ENCODE data around the gene RAB24.
"Not testable (repeated sequence)": the region's sequence is repeated elsewhere in the genome, so short reads cannot be mapped to it uniquely, and the experiment has no call there.

The RAB24 gene

DNA sequence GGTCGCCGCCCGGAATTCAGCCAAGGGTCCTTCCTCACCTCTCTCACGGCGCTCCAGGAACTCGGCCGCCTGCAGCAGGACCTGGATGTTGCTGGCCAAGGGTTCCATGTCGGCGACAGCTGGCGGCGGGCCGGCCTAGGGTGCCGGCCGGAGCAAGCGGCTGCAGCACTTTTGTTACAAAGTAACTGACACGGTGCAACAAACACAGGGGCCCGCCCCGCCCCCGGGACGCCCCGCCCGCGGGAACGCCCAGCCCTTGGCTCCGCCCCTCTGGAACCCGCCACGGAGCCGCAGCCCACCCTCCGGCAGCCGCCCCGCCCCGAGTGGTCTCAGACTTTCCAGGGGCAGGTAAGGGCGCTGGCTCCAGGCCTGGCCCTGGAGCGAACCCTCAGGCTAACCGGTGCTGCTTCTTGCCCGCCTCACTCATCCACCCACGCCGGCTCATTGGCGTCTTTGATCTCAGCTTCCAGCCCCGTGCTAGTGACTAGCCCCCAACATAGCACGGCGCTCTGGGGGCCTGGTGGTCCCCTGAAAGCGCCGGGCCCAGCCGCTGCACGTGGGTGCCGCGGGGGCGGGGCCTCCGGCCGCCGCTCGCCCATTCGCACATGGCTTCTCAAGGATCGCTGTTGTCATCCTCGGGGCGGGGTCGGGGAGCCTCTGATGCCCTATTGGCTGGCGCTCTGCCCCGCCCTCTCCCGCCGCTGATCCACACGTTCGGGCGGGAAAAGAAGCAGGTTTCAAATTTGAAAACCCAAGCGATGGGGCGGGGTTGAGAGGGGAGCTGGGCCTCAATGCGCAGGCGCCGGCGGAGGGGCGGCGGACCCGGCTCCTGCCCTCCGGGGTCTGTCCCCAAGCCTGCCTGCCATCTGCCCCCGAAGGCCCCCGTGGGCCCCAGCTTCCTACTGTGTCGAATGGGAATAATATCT lies 8.5 kb upstream of the RAB24 start, which contains the start of gene MXD3:
MXD3 (minus strand) TSS at position 176 of the 926 bp plus-strand sequence; CDS start at position 108, 68 bp downstream.
- peak; percentile 97 for DNase-seq (ENCODE audit: low read depth, low spot score)

DNA sequence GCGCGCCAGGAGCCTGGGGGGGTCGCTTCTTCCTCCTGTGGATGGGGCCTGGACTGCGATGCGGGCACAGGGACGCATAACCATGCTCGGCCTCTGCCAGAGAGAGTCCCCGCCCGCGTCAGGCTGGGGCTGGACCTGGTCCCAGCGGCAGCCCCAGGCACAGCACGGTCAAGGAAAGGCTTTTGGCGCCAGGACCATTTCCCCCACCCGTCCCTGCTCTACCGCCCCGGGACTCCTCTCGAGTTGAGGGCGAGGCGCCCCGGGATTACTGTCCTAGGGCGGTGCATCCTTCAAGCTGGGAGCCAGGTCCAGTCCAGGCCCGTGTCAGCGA lies 7.8 kb upstream of the RAB24 start:
- DNase-seq (ENCODE audit: low read depth, low spot score): peak; percentile 48

DNA sequence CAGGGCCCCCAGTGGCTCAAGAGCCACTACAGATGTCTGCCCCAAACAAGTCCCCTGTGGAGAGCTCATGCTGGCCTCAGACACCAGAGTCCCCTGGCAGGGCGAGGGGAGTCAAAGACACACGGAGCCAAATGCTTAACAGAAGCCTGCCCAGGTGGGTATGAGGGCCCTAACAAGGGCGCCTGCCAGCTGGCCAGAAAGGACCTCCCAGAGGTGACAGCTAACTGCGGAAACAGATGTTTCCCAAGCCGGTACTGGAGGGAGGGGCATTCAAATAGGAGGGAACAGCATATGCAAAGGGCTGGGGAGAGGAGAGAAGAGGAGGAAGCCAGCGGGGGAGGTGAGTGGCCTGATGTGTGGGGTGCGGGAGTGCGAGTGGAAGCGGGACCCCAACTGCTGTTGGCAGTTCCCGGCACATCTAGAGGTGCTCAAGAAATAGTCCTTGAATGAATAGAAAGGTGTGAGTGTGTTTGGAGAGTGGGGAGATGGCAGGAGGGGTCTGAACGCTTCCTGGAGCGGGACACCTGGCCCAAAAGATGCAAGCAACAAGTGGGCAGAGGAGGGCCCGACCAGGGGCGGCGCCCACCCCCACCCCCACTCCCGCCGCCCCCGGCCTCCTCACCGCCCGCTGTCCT lies 7.4 kb upstream of the RAB24 start:
- DNase-seq (ENCODE audit: low read depth, low spot score): peak; percentile 33

DNA sequence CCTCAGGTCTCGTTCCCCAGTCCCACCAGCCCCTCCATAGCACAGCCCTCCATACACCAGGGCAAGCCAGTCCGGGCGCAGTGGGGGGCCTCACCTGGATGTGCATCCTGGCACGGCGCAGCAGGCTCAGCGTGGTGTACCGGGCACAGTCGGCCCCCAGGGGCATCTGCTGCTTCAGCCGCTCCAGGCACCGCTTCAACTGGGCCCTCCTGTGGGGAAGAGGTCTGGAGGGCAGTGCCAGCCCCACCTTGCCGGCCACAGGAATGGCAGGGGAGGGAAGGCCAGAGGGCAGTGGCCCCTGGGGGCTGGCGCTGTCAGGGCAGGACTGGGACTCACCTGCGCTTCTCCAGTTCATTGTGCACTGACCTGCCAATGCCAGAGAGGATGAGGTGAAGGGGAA lies 6.8 kb upstream of the RAB24 start:
- DNase-seq (ENCODE audit: low read depth, low spot score): no peak

DNA sequence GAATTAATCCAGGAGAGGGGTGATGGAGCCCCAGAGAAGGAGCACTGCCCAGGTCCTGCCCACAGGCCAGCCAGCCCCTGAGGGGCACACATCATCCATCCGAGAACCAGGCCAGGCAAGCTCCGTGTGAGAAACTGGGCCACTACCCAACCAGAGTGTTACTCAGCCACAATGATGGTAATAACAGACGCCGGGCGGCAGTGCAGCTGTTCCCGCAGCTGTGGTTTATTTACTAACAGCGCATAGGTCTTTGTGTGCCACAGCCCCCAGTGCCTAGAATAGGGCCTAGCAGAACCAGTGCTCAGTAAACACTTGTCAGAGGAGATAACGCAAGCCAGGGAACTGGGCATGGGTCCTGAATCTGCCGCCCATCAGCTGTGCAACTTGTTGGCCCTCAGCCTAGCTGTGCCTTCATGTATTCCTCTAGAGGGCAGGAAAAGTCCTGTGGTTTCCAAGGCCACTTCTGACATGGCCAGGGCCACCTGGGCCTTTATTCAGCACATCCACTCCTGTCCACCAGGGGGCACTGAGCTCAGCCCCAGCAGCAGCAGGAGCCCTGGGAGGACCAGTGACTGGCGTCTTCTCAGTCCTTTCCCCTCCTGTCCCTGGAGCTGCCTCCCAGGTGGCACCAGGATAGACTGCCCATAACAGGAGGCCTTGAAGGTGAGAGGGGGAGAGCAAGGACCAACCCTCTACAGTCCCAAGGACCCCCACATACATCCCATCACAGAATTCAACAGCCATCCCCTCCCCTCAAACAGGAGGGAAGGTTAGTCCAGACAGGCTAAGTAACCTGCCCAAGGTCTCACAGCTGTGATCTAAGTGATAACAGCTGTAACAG lies 6.1 kb upstream of the RAB24 start:
- peak; percentile 85 for DNase-seq (ENCODE audit: low read depth, low spot score)

DNA sequence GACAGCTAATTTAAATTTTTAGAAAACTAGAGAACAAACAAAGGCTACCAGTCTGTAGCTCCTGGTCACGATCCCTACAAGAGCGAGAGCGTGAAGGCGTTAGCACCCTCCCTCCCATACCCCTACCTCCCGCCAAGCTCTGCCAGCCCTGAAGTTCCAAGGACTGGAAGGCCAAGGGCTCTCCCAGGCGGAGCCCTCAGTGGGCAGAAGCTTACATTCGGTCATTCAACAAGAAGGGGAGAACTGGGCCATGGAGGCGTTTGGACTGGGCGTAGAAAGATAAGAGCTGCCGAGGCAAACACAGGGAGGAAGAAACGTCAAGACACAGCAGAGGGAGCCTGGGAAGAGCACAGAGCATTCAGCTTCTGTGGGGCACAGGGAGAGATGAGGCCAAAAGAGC lies 5.2 kb upstream of the RAB24 start:
- DNase-seq (ENCODE audit: low read depth, low spot score): no peak

DNA sequence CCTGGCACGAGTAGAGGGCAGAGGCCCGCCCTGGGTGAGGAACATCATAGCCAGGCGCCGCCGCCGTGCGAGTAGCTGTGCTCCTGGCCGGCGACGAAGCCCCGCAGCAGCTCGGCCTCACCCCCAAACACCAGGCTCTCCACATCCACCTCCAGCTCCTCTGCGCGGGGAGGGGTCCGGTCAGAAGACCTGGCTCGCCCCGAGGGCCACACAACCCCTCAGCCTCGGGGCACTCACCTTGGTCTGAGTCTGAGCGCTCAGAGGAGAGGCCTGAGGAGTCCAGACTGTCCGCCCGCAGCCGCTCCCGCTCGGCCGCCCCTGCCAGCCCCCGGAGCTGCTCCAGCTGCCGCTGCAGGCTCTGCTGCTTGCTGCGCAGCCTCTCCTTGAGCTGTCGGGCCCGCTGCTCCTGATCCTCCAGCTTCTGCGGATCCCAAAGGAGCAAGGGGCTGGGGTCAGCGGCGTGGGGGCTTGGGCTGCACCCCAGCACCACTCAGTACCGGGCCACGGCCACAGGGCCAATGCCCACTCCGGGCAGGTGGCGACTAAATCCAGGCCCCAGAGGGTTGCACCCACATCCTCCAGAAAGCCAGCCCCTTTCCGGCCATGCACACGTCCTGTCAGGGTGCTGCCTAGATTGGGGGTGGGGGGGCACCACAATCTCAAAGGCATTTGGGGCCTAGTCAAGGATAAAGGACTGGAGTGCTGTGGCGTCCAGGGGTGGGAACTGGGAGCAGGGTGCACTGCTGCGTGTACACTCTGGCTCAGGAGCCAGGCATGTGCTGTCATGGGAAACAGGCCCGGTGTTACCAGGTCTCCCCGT lies 4.2 kb upstream of the RAB24 start:
- DNase-seq (ENCODE audit: low read depth, low spot score): no peak

DNA sequence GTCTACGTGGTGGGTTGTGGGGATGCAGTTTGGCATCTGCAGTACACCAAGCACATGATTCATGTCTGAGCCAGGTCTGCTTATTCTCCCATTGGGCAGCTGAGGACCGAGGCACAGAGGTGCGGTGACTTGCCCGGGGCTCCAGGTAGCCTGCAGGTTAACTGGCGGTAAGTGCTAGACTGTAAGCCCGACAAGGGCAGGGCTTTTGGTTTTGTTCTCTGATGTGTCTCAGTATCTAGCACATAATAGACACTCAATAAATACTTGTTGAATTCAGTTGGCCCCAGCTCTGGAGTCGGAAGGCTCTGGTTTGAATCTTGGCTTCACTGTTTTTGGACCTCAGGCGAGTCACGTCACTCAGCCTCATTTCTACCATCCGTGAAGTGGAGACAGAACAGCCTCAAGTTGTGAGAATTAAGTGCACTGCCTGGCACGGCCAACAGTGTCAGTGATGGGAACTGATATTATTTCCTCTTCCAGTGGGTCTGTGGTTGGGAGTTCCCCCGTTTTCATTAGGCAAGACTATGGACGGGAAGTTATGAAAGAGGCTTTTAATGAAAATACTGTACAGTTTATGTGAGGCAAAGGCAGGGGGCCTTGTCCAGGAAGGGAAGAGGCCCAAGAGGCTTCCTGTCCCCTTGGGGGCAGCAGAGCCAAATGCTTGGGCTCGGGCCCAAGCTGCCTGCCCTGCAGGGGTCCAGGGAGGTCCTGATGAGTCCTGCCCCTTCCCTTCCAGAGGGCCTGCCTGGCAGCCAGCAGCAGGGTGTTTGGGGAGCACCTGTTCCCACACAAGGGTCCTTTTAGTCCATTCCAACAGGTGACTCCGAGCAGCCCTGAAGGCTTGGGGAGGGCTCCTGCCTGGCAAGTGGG lies 3.4 kb upstream of the RAB24 start:
- no peak for DNase-seq (ENCODE audit: low read depth, low spot score)

DNA sequence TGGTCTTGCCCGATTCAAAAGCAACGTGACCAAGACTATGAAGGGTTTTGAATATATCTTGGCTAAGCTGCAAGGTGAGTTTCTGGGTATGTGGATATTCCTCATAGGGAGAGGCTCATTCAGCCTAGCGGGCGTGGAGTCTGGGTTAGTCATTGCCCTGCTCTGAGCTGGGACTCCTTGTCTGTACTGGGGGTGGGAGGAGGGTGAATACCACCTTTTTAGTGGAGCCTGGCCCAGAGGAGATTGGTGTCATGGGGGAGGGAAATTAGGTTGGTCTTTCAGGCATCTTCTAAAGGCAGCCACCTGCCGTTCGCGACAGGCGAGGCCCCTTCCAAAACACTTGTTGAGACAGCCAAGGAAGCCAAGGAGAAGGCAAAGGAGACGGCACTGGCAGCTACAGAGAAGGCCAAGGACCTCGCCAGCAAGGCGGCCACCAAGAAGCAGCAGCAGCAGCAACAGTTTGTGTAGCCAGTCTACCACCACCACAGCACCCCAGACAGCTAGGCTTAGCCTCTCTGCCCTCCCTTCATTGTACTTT lies 2.7 kb upstream of the RAB24 start:
- not testable (repeated sequence) for DNase-seq (ENCODE audit: low read depth, low spot score)

DNA sequence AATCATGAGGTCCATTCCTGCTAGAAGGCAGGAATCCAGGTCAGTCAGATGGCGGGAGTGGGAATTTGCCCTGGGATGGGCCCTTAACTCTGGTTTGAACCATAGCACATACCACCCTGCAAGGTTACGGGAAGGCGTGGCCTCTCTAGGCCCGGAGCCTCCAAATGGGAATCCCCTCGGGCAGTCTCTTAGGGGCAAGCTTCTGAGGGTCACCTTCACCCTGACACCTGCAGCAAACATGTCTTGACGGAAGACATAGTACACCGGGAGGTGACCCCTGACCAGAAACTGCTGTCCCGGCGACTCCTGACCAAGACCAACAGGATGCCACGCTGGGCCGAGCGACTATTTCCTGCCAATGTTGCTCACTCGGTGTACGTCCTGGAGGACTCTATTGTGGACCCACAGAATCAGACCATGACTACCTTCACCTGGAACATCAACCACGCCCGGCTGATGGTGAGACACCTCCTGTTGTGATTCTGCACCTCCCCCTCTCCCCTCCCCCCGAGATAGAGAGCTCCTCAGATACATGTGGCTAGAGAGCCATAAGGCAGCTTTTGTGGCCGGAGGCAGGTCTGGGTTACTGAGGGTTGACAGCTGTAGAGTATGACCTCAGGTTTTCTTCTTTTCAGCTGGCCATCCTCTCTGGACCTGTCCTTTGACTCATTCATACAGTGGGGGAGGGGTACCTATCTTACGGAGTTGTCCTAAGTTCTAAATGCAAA lies 1.0 kb upstream of the RAB24 start:
- no peak for DNase-seq (ENCODE audit: low read depth, low spot score)

DNA sequence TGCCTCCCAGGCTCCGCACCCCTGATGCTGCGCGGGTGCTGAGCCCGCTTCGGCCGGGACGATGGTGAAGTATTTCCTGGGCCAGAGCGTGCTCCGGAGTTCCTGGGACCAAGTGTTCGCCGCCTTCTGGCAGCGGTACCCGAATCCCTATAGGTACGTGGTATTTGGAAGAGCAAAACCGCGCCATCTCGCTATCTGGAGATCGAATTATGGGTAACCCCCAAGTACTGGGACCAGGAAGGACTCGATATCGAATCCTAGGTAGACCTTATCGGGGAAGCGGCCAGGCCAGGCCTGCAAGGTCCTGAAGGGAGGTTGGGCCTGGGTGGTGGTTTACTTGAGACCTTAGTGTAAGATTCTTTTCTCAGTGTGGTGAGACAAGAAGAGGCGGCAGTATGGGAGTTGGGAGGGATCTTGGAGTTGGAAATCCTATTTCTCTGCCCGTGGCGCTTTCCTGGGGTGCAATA lies 439 bp upstream of the RAB24 start:
- peak; percentile 31 for DNase-seq (ENCODE audit: low read depth, low spot score)

DNA sequence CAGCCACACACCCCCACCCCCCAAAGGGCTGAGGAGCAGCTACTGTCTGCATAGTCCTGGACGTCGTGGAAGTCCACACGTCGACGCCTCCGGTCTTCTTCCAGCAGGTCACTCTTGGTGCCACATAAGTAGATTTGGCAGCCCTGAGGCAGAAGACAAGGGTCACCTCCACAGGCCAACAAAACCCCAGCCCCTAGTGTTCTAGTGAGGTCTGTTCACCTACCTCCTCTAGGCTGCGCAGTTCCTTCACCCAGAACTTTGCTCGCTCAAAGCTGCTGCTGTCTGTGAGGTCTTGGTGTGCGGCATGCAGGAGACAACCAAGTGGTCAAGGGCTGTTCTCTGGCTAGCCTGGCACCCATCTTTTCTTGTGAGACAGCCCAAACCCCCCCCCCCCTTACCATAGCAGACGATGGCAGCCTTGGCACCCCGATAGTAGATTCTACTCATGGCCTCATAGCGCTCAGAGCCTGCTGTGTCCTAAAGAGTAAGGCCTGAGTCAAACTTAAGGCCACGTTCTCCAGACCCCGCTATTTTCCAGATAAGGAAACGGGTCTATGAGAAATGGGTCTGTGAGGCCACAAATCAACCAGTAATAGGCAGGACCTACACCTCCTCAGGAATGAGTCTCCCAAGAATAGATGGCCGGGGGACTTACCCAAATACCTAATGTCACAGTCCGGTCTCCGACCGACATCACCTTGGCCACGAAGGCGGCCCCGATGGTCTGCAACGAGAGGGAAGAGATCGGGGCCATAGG lies 987 bp downstream of the RAB24 start:
- no peak for DNase-seq (ENCODE audit: low read depth, low spot score)

DNA sequence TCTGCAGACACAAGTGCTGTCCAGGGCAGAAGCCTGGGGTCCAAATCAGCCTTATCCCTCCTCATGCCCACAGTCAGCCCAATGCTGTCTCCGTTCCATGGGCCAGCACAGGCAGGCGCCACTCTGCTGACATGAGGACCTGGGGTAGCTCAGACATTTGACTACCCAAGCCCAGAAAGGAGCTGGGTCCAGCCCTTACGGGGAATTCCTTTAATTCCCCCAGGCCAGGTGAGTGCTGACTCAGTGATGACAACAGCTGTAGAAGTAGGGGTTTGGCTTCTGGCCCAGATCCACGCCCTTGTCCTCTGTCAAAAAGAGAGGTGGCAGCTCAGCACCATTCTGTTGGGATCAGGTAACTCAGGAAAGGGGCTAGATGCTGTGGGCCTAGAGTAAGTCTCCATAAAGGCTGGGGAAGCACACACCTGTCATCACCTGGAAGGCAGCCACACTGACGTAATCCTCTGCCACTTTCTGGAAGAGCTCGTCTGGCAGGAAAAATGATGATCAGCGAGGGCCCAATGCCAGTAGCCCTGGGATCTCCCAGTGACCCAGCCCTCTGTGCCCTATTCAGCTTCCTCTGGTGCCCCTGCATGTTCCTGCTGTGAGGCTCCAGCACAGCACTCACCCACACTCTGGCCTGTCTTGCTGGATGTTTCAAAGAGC lies 1.9 kb downstream of the RAB24 start:
- DNase-seq (ENCODE audit: low read depth, low spot score): no peak

DNA sequence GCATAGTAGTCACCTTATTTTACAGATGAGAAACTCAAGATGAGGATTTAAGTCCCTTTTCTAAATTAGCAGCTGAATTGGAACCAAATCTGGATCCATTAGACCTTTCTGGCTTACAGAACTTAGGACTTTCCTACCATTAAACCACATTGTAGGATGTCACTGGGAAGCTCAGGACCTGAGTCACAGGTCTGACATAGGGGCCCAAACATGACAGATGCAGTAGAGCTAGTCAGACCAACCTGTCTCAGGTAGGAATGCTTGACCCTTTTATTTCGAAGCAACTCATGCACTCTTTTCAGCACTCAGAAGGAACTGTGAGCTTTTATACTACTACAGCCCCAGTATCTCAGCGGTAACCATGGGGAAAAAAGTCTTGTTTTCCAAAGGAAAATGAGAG lies 2.6 kb downstream of the RAB24 start:
- no peak for DNase-seq (ENCODE audit: low read depth, low spot score)

DNA sequence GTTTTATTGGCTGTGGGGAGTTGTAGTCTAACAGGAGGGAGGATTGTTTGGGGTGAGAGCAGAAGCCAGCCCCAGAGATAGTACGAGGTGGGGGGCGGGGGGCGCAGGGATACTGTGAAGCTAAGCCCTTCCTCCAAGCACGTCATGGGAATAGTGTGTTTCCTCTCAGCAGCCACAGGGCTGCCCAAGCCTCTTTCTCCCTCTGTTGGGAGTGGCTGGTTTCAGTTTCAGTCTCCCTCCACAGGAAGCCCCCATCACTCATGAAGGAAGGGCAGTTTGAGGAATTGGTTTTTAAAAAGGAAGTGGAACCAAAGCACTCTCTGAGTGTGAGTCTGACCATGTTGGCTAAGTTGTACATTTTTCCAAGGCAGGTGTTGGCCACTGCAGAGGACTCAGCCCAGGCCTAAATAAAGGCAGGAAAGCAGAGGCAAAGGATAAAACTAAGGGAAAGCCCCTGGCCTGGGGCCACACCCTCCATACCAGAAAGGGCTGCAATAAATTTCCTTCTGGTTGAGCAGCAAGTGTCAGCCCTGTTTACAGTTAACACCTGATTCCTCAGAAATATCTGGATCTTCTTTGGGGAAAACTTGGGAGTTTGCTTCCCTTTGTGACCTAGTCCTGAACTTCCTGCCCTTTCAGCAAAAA lies 3.2 kb downstream of the RAB24 start:
- DNase-seq (ENCODE audit: low read depth, low spot score): peak; percentile 73

DNA sequence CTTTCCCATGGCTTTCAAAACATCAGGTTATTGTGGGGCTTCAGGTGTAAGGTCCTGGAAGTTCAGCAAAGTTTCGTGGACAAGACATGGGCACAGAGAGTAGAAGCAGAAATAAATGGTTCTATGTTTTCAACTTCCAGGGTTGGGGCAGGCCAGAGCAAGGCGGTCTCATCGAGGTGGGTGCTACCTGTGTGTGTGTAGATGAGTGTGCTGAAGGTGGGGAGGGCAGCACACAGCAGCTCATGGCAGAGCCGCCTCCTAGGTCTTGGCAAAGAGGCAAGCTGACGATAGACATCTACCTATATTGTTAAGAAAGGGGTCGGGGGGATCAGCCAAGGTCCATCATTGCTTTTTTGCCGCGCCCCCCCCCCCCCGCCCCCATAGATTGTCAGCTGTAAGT lies 3.8 kb downstream of the RAB24 start:
- DNase-seq (ENCODE audit: low read depth, low spot score): no peak

DNA sequence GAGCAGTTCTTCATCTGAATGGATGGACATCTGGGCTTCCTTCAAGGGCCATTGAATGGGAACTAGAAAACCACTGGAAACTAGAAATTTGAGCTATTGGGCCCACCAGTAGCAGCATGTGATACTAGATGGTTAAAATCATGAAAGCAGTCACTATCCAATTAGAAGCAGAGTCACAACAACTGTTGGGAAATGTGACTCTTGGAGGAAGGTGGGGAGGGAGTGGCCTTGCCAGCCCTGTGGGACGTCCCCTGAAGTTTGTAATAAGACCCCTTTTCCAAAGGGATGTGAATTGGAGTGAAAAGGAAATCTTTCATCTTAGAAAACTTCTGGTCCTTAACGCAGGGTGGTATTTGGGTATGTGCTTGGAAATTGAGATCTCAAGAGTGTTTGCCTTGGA lies 5.6 kb downstream of the RAB24 start:
- DNase-seq (ENCODE audit: low read depth, low spot score): no peak

DNA sequence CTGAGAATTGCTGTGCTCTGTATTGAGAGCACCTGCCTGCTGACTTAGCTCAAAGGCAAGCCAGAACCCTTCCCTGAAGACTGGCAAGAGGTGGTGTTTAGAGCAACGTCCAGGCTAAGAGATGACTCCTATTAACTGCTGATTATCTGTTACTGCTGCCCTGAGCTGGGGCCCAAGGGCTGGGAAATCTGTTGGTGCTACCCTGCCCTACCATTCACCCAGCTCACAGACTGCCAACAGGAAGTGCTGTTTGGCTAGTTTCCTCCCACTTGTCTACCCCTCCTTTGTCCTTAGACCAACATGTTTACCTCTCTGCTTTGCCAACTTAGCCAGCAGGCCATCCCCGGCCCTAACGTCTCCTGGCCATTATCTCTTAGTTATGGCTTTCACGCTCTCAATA lies 6.9 kb downstream of the RAB24 start:
- DNase-seq (ENCODE audit: low read depth, low spot score): no peak
